ENCODE measurements around the gene ITIH4.

DNA sequence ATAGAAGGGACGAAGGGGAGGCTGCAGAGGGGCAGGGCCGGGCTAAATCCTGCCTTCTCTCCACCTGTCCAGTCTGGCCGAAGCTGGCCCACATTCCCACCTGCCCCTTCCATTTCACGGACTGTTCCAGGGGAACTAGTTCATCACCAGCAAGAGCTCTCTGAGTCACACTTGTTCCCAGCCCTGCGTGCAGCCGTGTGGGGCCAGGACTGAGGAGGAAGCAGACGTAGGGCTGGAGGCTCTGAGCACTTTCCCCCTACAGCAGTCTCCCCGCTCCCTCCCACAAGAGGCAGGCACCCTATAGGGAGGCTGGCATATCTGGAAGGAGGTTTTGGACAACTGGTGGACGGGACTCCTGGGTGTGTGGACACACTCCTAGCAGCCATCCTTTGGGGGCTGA is 3.0 kb downstream of the ITIH4 start:
- TF ChIP-seq CTCF (IDR thresholded peaks at IDR 0.05) (no peak), POLR2A (IDR thresholded peaks at IDR 0.05) (no peak)

Measured in breast epithelium (tissue), 3 donors.